ENCODE measurements around the gene PLCB1.

The PLCB1 gene

DNA sequence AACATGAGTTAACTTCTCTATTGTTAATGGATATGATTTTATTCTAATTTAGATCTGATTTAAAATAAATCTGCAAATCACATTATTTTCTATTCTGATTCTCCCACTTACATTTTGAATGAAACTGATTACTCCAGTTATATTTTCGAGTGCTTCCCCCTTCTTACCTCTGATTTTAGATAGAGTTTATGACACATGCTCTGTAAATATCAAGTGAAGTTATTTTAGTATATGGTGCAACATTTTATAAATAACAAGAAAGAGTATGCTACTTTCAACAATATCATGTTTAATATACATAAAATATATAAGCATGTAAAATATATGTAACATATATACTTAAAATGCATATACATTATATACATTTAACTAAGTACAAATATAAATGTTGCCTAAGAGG, 38.9 kb downstream of the PLCB1 start:
- no peak overlapping the region for H3K27ac ChIP-seq
- no peak for TF ChIP-seq ZFX (IDR thresholded peaks at IDR 0.05)
- TF ChIP-seq, protein P1, sequence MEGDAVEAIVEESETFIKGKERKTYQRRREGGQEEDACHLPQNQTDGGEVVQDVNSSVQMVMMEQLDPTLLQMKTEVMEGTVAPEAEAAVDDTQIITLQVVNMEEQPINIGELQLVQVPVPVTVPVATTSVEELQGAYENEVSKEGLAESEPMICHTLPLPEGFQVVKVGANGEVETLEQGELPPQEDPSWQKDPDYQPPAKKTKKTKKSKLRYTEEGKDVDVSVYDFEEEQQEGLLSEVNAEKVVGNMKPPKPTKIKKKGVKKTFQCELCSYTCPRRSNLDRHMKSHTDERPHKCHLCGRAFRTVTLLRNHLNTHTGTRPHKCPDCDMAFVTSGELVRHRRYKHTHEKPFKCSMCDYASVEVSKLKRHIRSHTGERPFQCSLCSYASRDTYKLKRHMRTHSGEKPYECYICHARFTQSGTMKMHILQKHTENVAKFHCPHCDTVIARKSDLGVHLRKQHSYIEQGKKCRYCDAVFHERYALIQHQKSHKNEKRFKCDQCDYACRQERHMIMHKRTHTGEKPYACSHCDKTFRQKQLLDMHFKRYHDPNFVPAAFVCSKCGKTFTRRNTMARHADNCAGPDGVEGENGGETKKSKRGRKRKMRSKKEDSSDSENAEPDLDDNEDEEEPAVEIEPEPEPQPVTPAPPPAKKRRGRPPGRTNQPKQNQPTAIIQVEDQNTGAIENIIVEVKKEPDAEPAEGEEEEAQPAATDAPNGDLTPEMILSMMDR (conservative IDR thresholded peaks at IDR 0.05), result no peak

DNA sequence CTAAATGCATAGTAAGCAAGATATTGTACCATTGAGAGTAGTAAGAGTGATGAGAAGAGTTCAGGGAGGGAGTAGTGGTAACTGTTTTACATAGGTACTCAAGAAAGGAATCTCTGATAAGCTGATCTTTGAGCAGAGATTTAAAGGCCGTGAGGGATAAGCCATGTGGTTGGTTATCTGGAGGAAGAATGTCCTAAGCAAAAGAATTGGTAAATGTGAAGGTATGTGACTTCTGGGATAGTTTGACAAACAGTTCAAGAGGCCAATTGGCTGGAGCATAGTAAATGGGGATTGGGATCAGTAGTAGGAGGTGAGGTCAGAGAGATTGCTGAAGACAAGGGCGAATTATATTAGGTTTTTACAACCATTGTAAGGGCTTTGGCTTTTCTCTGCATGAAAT, 40.1 kb downstream of the PLCB1 start:
- TF ChIP-seq, protein P1 (conservative IDR thresholded peaks at IDR 0.05), result no peak
- no peak for TF ChIP-seq ZFX (IDR thresholded peaks at IDR 0.05)
- no peak overlapping the region for H3K27ac ChIP-seq

DNA sequence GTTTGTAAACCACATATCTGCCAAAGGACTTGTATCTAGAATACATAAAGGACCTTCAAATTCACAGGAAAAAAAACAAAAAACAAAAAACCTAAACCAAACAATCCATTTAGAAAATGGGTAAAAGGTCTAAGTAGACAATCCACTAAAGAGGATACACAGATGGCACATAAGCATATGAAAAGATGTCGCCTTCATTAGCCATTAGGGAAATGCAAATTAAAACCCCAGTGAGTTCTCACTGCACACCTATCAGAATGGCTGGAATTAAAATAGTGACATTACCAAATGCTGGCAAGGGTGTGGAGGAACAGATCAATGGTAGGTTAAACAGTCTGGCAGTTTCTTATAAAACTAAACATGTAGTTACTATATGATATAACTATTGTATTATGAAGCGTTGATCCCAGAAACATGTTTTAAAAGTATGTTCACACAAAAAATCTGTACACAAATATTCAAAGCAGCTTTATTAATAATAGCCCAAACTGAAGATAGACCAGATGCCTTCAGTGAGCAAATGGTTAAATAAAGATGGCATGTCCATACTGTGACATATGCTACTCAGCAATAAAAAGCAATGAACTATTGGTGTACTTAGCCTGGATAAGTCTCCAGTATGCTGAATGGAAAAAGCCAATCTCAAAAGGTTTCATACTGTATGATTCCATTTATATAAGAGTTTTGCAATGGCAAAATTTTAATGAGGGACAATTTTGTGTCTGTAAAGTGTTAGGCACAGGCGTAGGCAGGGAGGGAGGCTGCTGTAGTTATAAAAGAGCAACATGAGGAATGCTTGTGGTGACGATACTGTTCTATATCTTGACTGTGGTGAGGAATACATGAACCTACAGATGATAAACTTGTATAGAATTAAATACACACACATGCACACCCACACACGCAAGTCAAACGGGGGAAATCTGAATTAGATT, 43.9 kb downstream of the PLCB1 start:
- no peak overlapping the region for H3K27ac ChIP-seq
- TF ChIP-seq, protein P1 (conservative IDR thresholded peaks at IDR 0.05), result no peak

DNA sequence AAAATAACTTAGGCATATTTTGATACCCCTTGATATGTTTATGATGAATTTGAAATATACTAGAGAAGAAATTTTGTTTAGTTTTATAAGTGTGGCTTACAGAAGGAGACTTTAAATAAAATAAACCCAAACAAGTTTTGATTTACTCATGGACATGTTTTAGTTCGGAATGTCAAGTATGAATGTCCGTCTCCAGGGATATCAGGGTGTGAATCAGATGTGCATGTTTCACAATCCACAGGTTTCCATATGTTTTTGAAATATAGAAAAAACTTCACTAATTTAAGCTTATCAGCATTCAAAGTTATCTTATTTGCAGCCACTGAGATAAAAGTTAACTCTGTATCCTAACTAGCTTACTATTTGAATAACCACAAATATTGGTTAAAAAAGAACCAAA, 51.5 kb downstream of the PLCB1 start:
- TF ChIP-seq, protein P1 (conservative IDR thresholded peaks at IDR 0.05), result no peak
- TF ChIP-seq ZFX (IDR thresholded peaks at IDR 0.05), result no peak
- no peak overlapping the region for H3K27ac ChIP-seq

DNA sequence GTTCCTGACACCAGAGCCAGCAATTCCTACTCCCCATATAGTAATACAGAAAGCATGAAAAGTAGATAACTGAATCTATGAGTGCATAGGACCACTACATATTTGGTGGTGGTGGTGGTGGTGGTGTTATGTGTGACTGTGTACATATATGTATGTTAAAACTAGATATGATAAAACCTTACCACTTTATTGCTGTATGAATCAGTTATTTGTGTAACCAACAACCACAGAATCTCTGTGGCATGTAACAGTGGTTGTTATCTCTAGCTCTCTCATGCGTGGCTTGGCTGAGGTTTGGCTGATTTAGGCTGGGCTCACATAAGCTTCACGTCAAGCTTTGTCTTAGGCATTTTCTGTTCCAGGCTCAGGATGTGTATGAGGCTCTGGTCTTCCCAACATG, 55.7 kb downstream of the PLCB1 start:
- TF ChIP-seq, protein P1 (conservative IDR thresholded peaks at IDR 0.05), result no peak
- no peak for TF ChIP-seq ZFX (IDR thresholded peaks at IDR 0.05)
- H3K27ac ChIP-seq, result no peak overlapping the region

DNA sequence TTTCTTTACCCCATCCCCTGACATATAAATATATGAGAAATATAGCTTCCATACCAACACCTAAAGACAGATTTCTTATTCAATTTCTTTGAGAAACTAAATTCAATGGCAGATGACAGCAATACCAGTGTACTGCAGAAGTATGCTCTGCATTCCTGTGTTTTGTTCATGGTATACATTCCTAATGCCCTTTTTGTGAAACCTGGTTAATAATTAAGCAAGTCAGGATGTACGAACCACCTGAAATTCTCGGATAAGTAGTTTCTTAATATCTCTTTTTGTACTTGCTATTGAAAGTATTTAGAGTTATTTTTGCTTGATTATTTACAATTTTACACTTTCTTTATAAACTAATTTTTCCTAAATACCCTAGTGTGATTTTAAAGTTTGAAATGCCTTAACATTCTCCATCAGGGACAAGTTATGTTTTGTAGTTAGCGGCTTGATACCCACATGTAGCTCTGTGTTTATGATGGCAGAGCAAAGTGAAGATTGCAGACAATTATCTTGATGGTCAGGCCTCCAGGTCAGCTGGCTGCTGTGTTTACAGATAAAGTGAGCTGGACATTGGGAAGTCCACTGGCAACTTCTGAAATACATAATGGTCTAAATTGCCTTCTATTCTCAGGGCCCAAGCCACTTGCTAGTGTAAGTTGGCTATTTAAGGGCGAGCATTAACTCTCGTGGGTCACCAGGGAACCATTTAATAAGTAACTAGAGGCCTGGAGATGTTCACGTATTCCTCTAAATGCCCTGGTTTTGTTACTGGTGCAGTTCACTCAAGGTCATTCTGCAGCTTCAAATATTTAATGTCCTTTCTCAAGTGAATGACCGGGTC, 58.2 kb downstream of the PLCB1 start:
- no peak for TF ChIP-seq ZFX (IDR thresholded peaks at IDR 0.05)
- TF ChIP-seq, protein P1 (conservative IDR thresholded peaks at IDR 0.05), result no peak
- H3K27ac ChIP-seq, result no peak overlapping the region

DNA sequence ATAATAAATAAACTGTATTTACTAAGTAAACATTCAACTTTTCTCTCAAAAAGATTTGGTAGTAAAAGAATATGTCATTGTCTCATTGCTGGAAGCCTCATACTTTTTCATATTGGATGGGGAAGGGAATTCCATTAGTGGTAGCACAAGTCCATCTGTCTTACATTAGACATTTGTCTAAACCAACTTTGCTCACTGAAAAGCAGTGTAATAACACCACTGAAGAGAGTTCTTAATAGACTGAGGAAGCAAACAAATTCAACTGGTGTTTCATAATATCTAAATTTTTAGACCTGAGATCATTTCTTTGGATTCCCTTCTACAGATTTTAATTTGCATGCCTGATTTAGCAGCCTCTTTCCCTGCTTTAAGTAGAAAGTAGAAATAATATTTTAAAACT, 62.7 kb downstream of the PLCB1 start:
- no peak overlapping the region for H3K27ac ChIP-seq
- TF ChIP-seq ZFX (IDR thresholded peaks at IDR 0.05), result no peak
- TF ChIP-seq, protein P1 (conservative IDR thresholded peaks at IDR 0.05), result no peak
